Measurements from ENCODE around the gene PDGFB.

- TF ChIP-seq CTCF (IDR thresholded peaks at IDR 0.05) (no peak), POLR2A (IDR thresholded peaks at IDR 0.05) (no peak)
Measured at GRCh38 chr22:39225591-39225990, 19.2 kb downstream of the PDGFB start.

All from prostate gland (tissue), 2 donors.